Activated CD4-positive, alpha-beta T cell treated with anti-CD3 and anti-CD28 coated beads for 36 hours (primary cell): ENCODE measurements around the gene TTC39C. TPM values are rescaled to one million over a fixed set of nuclear protein-coding genes. Genes with fewer than 3 reads are reported as not detected.
A peak's percentile ranks its signal among the peaks of the same experiment; 100 is the strongest.
"Not testable (repeated sequence)": the region's sequence is repeated elsewhere in the genome, so short reads cannot be mapped to it uniquely, and the experiment has no call there.

Experiments used
- ATAC-seq: fragments of 200-7000 bp; cut with Tn5 transposase; one replicate; pipeline ENCODE4 v1.10.0; 2021; ENCODE audit warnings: mild to moderate bottlenecking, moderate library complexity
- CTCF ChIA-PET: fragments of 350-600 bp; sonication (Branson Sonifier 250); formaldehyde crosslinking; loops from one replicate; lab custom pipeline; 2021; ENCODE audit warnings: antibody characterized with exemption; lab: Charles Lee
- POLR2A ChIA-PET: fragments of 350-600 bp; sonication (Branson Sonifier 250); formaldehyde crosslinking; loops from one replicate; lab custom pipeline; 2021; ENCODE audit warnings: antibody characterized with exemption, inconsistent platforms; lab: Charles Lee
- DNase-seq: peaks from one replicate; pipeline ENCODE4 v3.0.0-alpha.2; 2020
- H3K27ac Mint-ChIP-seq: one replicate; pipeline ENCODE4 v1.8.0; 2021; ENCODE audit warnings: mixed read lengths
- H3K27me3 Mint-ChIP-seq: one replicate; pipeline ENCODE4 v1.8.0; 2021; ENCODE audit warnings: mixed read lengths
- H3K36me3 Mint-ChIP-seq: one replicate; pipeline ENCODE4 v1.8.0; 2021; ENCODE audit warnings: low read depth, mixed read lengths
- H3K4me1 Mint-ChIP-seq: one replicate; pipeline ENCODE4 v1.8.0; 2021; ENCODE audit warnings: mixed read lengths
- H3K4me3 Mint-ChIP-seq: one replicate; pipeline ENCODE4 v1.8.0; 2021; ENCODE audit warnings: mild to moderate bottlenecking, moderate library complexity, mixed read lengths
- H3K9me3 Mint-ChIP-seq: one replicate; pipeline ENCODE4 v1.8.0; 2021; ENCODE audit warnings: low read depth, mixed read lengths
- intact Hi-C, 2 experiments: fragments of 100-400 bp; cut with DNase I in 1 of 2; cut with micrococcal nuclease in 1 of 2; formaldehyde crosslinking; loops; one replicate each; pipeline versions ENCODE4 v1.14.2 to v1.15.1; 2022 to 2024; cut with DNase I, micrococcal nuclease
- total RNA-seq, 2 experiments: library from RNA; stranded (reverse); gene quantifications; one replicate each; pipeline ENCODE4 v1.2.3, GENCODE V29; 2021

Gene TTC39C
- total RNA-seq, 2 experiments from 2014 or later = 22.2 to 28.6 TPM

DNA sequence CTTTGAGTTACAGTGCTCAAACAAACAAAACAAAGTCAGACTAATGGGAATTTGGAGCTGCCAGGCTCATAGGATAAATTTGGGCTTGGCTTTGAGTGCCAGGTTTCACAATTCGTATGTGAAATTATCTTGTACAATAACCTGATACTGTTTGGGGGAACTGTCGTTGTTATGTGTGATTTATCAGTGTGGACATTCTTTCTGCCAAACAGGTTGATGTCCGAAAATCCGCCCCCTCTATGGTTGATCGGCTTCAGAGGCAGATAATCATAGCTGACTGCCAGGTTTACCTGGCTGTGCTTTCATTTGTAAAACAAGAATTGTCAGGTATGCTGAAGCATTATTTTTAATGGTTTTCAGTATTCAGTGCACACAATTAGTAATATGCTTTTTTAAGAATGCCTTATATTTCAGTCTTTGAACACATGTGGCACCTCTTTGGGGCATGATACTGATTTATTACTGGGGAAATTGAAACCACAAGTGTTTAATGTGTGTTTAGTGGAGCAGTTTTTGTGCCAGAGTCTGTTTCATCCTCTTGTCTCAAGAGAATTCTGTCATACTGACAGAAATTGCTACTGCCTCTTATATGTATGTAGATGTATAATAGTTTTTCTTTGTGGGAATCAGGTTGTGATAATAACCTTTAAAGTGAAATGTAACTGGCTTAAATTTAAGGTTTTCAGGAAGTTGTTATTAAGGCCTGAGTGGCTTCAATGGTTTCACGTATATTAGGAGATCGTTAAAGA, 54.6 kb downstream of the TTC39C start:
- H3K27me3 Mint-ChIP-seq = no peaks in the 10 kb centered on the region
- intact Hi-C loops = no loop called here
- ChIA-PET POLR2A (no interaction called here), CTCF (interaction anchor here (0.5 to 1.6 kb wide), 3 partner anchors 12 to 151 kb away, joined by 3 to 7 read pairs (median 3); no protein-coding TSS in a partner anchor)
- H3K4me1 Mint-ChIP-seq = peaks cover 45% of the 10 kb centered on the region
- peak overlapping the region; percentile 10 for H3K27ac Mint-ChIP-seq
- H3K9me3 Mint-ChIP-seq = peaks cover under 1% of the 10 kb centered on the region
- H3K4me3 Mint-ChIP-seq = no peak overlapping the region
- ATAC-seq (no peak), DNase-seq (no peak)
- peaks cover 35% of the 10 kb centered on the region for H3K36me3 Mint-ChIP-seq

- POLR2A ChIA-PET = no interaction called here
- DNase-seq = no peak
- ATAC-seq = no peak
- Mint-ChIP-seq H3K4me3 (no peak overlapping the region), H3K4me1 (peaks cover 33% of the 10 kb centered on the region), H3K36me3 (peaks cover 43% of the 10 kb centered on the region), H3K9me3 (peaks cover 4% of the 10 kb centered on the region), H3K27ac (no peak overlapping the region), H3K27me3 (no peaks in the 10 kb centered on the region)
- intact Hi-C loops = no loop called here
- CTCF ChIA-PET = no interaction called here
Measured at GRCh38 chr18:24071029-24071428, 56.5 kb downstream of the TTC39C start.

DNA sequence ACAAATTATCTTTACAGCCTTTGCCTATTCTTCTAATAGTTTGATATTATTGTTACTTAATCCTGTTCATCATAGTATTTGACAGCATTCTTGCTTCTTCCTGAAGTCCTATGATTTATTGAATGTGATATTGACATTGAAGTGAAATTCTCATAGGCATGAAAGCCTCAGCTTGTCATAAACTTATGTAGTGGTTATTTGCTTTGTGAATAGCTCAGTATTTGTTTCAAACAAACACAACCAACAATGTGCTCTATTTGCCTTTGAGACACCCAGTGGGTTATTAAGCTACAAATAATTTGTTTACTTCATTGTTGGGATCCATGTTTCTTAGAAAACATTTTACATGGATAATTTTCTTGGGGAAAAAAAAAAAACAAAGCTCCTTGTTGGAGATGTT, 57.2 kb downstream of the TTC39C start:
- intact Hi-C loops = no loop called here

GRCh38 chr18:24072743-24073142, 58.2 kb downstream of the TTC39C start:
- POLR2A ChIA-PET = interaction anchor here (0.7 kb wide), 2 partner anchors 45 to 112 kb away, joined by 3 to 7 read pairs; no protein-coding TSS in a partner anchor
- peaks cover 4% of the 10 kb centered on the region for H3K9me3 Mint-ChIP-seq
- peaks cover 45% of the 10 kb centered on the region for H3K4me1 Mint-ChIP-seq
- no peak overlapping the region for H3K27ac Mint-ChIP-seq
- ATAC-seq (no peak), DNase-seq (no peak)
- intact Hi-C loops = no loop called here
- CTCF ChIA-PET = interaction anchor here (1.0 kb wide), 1 partner anchor 17 kb away, joined by 3 read pairs; no protein-coding TSS in a partner anchor
- no peaks in the 10 kb centered on the region for H3K27me3 Mint-ChIP-seq
- H3K4me3 Mint-ChIP-seq = no peak overlapping the region
- peaks cover 35% of the 10 kb centered on the region for H3K36me3 Mint-ChIP-seq

More for the DNA sequence above, 57.2 kb downstream of the TTC39C start:
- Mint-ChIP-seq H3K36me3 (peaks cover 39% of the 10 kb centered on the region), H3K9me3 (peaks cover 4% of the 10 kb centered on the region), H3K4me1 (peaks cover 39% of the 10 kb centered on the region), H3K27ac (no peak overlapping the region), H3K4me3 (no peak overlapping the region), H3K27me3 (no peaks in the 10 kb centered on the region)
- POLR2A ChIA-PET = interaction anchor here (0.7 kb wide), 1 partner anchor 120 kb away, joined by 3 read pairs; no protein-coding TSS in a partner anchor
- CTCF ChIA-PET = interaction anchor here (1.0 kb wide), 1 partner anchor 16 kb away, joined by 3 read pairs; no protein-coding TSS in a partner anchor
- no peak for ATAC-seq
- DNase-seq = no peak

DNA sequence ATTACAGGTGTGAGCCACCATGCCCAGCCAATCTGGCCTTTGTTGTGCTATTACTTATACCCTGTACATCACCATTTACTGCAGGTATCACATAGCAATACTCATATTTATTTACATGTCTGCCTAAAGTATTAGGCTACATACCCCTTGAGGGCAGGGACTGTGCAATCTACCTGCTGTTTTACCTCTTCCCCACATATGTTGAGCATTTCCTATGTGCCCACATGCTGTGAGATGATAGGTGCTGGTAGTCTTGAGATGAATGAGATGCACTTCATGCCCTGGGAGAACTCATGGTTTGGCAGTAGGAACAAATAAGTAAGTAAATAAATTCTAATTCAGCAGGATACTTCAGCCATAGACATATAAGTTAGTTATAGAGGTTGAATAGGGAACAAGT, 59.2 kb downstream of the TTC39C start:
- Mint-ChIP-seq H3K27me3 (no peaks in the 10 kb centered on the region), H3K27ac (no peak overlapping the region), H3K4me1 (peaks cover 42% of the 10 kb centered on the region), H3K9me3 (peaks cover 4% of the 10 kb centered on the region), H3K4me3 (no peak overlapping the region), H3K36me3 (peaks cover 34% of the 10 kb centered on the region)
- DNase-seq (no peak), ATAC-seq (no peak)
- POLR2A ChIA-PET = no interaction called here
- CTCF ChIA-PET = no interaction called here
- intact Hi-C loops = no loop called here

DNA sequence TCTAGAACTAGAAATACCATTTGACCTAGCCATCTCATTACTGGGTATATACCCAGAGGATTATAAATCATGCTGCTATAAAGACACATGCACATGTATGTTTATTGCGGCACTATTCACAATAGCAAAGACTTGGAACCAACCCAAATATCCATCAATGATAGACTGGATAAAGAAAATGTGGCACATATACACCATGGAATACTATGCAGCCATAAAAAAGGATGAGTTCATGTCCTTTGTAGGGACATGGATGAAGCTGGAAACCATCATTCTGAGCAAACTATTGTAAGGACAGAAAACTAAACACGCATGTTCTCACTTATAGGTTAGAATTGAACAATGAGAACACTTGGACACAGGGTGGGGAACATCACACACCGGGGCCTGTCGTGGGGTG, 60.2 kb downstream of the TTC39C start:
- H3K27me3 Mint-ChIP-seq, H3K4me3 Mint-ChIP-seq, POLR2A ChIA-PET, H3K9me3 Mint-ChIP-seq, CTCF ChIA-PET, DNase-seq, ATAC-seq, H3K27ac Mint-ChIP-seq: not testable (repeated sequence)
- H3K4me1 Mint-ChIP-seq = peaks cover 39% of the 10 kb centered on the region
- H3K36me3 Mint-ChIP-seq = peaks cover 34% of the 10 kb centered on the region
- intact Hi-C loops = loop anchor here in 1 of 2 experiments (5.0 kb wide), 1 partner anchor 43 kb away; no protein-coding TSS in a partner anchor

- POLR2A ChIA-PET = no interaction called here
- DNase-seq (peak; percentile 90), ATAC-seq (peak; percentile 99)
- H3K36me3 Mint-ChIP-seq = peaks cover 33% of the 10 kb centered on the region
- CTCF ChIA-PET = interaction anchor here (0.5 to 1.4 kb wide), 11 partner anchors 9 to 588 kb away, joined by 3 to 6 read pairs (median 3); no protein-coding TSS in a partner anchor
- intact Hi-C loops = loop anchor here (1.0 to 5.0 kb wide), 11 partner anchors 13 to 293 kb away; partner anchors contain the start of gene TTC39C (in 1 of the 2)
- H3K4me1 Mint-ChIP-seq = peaks cover 45% of the 10 kb centered on the region
- peak overlapping the region; percentile 81 for H3K27ac Mint-ChIP-seq
- H3K9me3 Mint-ChIP-seq = peaks cover 4% of the 10 kb centered on the region
- H3K4me3 Mint-ChIP-seq = peak overlapping the region; percentile 40
- no peaks in the 10 kb centered on the region for H3K27me3 Mint-ChIP-seq
Measured at GRCh38 chr18:24075767-24076597, 61.4 kb downstream of the TTC39C start.

DNA sequence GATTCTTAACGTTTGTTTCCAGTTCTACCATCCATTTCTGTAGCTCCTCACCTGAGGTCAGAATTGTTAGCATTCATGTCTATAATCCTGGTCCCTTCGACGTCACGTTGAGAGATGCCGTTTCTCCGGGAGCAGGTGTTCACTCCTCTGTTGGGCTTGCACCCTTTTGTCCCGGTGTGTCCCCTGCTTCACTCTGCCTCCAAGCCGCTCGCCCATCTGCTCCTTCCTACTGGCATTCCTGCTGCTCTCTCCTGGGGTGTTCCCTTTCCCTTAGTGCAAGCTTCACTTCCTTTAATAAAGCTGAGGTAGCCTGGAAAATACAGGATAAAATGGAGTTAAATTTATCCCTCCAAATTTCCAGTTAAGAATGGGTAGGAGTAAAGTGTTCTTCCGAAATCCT, 62.4 kb downstream of the TTC39C start:
- ChIA-PET POLR2A (no interaction called here), CTCF (interaction anchor here (0.7 to 1.3 kb wide), 4 partner anchors 8 to 198 kb away, joined by 3 to 6 read pairs (median 4); no protein-coding TSS in a partner anchor)
- H3K27ac Mint-ChIP-seq = peak overlapping the region; percentile 81
- H3K9me3 Mint-ChIP-seq = peaks cover 4% of the 10 kb centered on the region
- no peak overlapping the region for H3K4me3 Mint-ChIP-seq
- peaks cover 46% of the 10 kb centered on the region for H3K4me1 Mint-ChIP-seq
- H3K27me3 Mint-ChIP-seq = no peaks in the 10 kb centered on the region
- intact Hi-C loops = loop anchor here (1.0 to 5.0 kb wide), 11 partner anchors 14 to 292 kb away; partner anchors contain the start of gene TTC39C (in 1 of the 2)
- no peak for DNase-seq
- ATAC-seq = no peak
- H3K36me3 Mint-ChIP-seq = peaks cover 33% of the 10 kb centered on the region

DNA sequence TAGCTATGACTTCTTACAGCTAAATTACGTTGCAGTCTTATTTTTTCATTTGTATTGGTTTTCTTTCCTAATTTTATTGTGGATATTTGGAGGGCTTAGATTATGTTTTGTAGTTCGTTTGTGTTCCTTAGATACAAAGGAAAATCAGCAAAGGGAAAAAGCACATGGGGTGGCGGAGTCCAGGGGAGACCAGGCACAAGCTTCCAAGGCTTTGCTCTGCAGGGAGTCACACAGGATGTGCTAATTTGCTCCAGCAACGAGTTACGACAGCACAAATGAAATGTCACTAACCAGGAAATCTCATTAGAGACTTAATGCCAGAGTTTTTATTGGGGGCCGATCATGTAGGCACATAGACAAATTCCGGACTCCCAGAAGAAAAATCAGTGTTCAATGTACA, 63.8 kb downstream of the TTC39C start:
- Mint-ChIP-seq H3K4me1 (peaks cover 53% of the 10 kb centered on the region), H3K36me3 (peaks cover 35% of the 10 kb centered on the region), H3K27me3 (no peaks in the 10 kb centered on the region), H3K27ac (peak overlapping the region; percentile 34), H3K9me3 (peaks cover 4% of the 10 kb centered on the region), H3K4me3 (no peak overlapping the region)
- ChIA-PET CTCF (interaction anchor here (0.8 to 1.4 kb wide), 2 partner anchors 8 to 16 kb away, joined by 3 read pairs; no protein-coding TSS in a partner anchor), POLR2A (interaction anchor here (0.6 kb wide), 1 partner anchor 8 kb away, joined by 3 read pairs; no protein-coding TSS in a partner anchor)
- no peak for DNase-seq
- intact Hi-C loops = loop anchor here in 1 of 2 experiments (5.0 kb wide), 1 partner anchor 39 kb away; no protein-coding TSS in a partner anchor
- no peak for ATAC-seq

GRCh38 chr18:24080861-24081260, 66.3 kb downstream of the TTC39C start:
- H3K9me3 Mint-ChIP-seq = no peaks in the 10 kb centered on the region
- CTCF ChIA-PET = interaction anchor here (0.7 to 1.5 kb wide), 7 partner anchors 11 to 162 kb away, joined by 3 to 7 read pairs (median 4); no protein-coding TSS in a partner anchor
- no peak overlapping the region for H3K27ac Mint-ChIP-seq
- no peak for ATAC-seq
- intact Hi-C loops = no loop called here
- H3K4me3 Mint-ChIP-seq = no peak overlapping the region
- DNase-seq = peak; percentile 32
- H3K27me3 Mint-ChIP-seq = no peaks in the 10 kb centered on the region
- POLR2A ChIA-PET = no interaction called here
- H3K36me3 Mint-ChIP-seq = peaks cover 36% of the 10 kb centered on the region
- H3K4me1 Mint-ChIP-seq = peaks cover 60% of the 10 kb centered on the region

GRCh38 chr18:24083550-24083949, 69.0 kb downstream of the TTC39C start:
- CTCF ChIA-PET = no interaction called here
- Mint-ChIP-seq H3K27ac (no peak overlapping the region), H3K27me3 (no peaks in the 10 kb centered on the region), H3K36me3 (peaks cover 37% of the 10 kb centered on the region), H3K4me3 (no peak overlapping the region), H3K4me1 (peaks cover 44% of the 10 kb centered on the region), H3K9me3 (no peaks in the 10 kb centered on the region)
- ATAC-seq = peak; percentile 33
- POLR2A ChIA-PET = no interaction called here
- DNase-seq = no peak
- intact Hi-C loops = no loop called here
